Subcutaneous abdominal adipose tissue (tissue), 5 donors: ENCODE measurements around the gene CPVL.

Source experiments
- H3K27ac ChIP-seq: one replicate; pipeline ENCODE4 v1.7.0; 2013; ENCODE audit warnings: low read depth, mild to moderate bottlenecking, inconsistent platforms, low read length, moderate library complexity
- H3K27me3 ChIP-seq, 5 donors: one replicate each; pipeline ENCODE4 v1.7.0; 2013; ENCODE audit warnings: low read length in 5 of 5, inconsistent platforms in 1 of 5; ENCODE audit not compliant: control insufficient read depth in 5 of 5, insufficient read depth in 4 of 5
- H3K36me3 ChIP-seq, 5 donors: one replicate each; pipeline ENCODE4 v1.7.0; 2013; ENCODE audit warnings: low read length in 5 of 5; ENCODE audit not compliant: control insufficient read depth in 5 of 5, insufficient read depth in 5 of 5
- H3K4me1 ChIP-seq, 5 donors: one replicate each; pipeline ENCODE4 v1.7.0; 2013; ENCODE audit warnings: low read length in 5 of 5, mild to moderate bottlenecking in 3 of 5, moderate library complexity in 1 of 5; ENCODE audit not compliant: control insufficient read depth in 5 of 5, insufficient read depth in 5 of 5
- H3K4me3 ChIP-seq, 5 donors: one replicate each; pipeline ENCODE4 v1.7.0; 2013; ENCODE audit warnings: low read length in 5 of 5, low read depth in 1 of 5
- H3K9ac ChIP-seq, 5 donors: one replicate each; pipeline ENCODE4 v1.7.0; 2013; ENCODE audit warnings: low read length in 5 of 5, mild to moderate bottlenecking in 4 of 5, moderate library complexity in 3 of 5
- H3K9me3 ChIP-seq, 5 donors: one replicate each; pipeline ENCODE4 v1.7.0; 2013; ENCODE audit warnings: low read length in 5 of 5; ENCODE audit not compliant: control insufficient read depth in 5 of 5
- donor health status: healthy.
- donor health status: healthy.
- donor health status: healthy.
- donor health status: healthy.
- donor health status: healthy.

The CPVL gene

GRCh38 chr7:29146057-29146706 lies at the start of gene CPVL:
CPVL (minus strand) TSS chr7:29146537; CDS start chr7:29121061, 25,476 bp downstream.
- H3K9ac ChIP-seq, result peak within 1 kb of the TSS in 3 of 5 donors; percentile 6 to 49 (median 6)
- peak within 1 kb of the TSS; percentile 57 to 73 (median 65) for H3K4me3 ChIP-seq

GRCh38 chr7:29194594-29195427 lies 48.5 kb upstream of the CPVL start, which contains the start of gene CHN2:
CHN2 (plus strand) TSS chr7:29194775.
- Histone ChIP-seq H3K9me3 (no peaks in the 10 kb centered on the region), H3K27me3 (peaks cover 0 to 3% (median 0%) of the 10 kb centered on the region in 5 donors), H3K27ac (peak within 1 kb of the TSS; percentile 30)

More at GRCh38 chr7:29146057-29146706, at the start of gene CPVL:
- Histone ChIP-seq H3K9me3 (peaks cover 0 to 3% (median 0%) of the 10 kb centered on the region in 5 donors), H3K27me3 (peaks cover 6 to 18% (median 9%) of the 10 kb centered on the region in 5 donors), H3K36me3 (no peaks in the 10 kb centered on the region), H3K4me1 (peaks cover 0 to 19% (median 18%) of the 10 kb centered on the region in 5 donors), H3K27ac (no peak within 1 kb of the TSS)

GRCh38 chr7:29194206-29194593 lies 47.9 kb upstream of the CPVL start:
- Histone ChIP-seq H3K4me1 (peaks cover 0 to 34% (median 30%) of the 10 kb centered on the region in 5 donors), H3K4me3 (peak overlapping the region in 4 of 5 donors; percentile 74 to 93 (median 86)), H3K27me3 (peaks cover 0 to 3% (median 0%) of the 10 kb centered on the region in 5 donors), H3K9ac (peak overlapping the region in 3 of 5 donors; percentile 53 to 65 (median 57)), H3K27ac (no peak overlapping the region), H3K9me3 (no peaks in the 10 kb centered on the region), H3K36me3 (no peaks in the 10 kb centered on the region)

More at GRCh38 chr7:29194594-29195427, 48.5 kb upstream of the CPVL start, which contains the start of gene CHN2:
- peaks cover 0 to 34% (median 27%) of the 10 kb centered on the region in 5 donors for H3K4me1 ChIP-seq
- H3K4me3 ChIP-seq, result peak within 1 kb of the TSS; percentile 71 to 93 (median 85)
- no peaks in the 10 kb centered on the region for H3K36me3 ChIP-seq
- peak within 1 kb of the TSS in 3 of 5 donors; percentile 63 to 67 (median 65) for H3K9ac ChIP-seq

- peaks cover 0 to 34% (median 30%) of the 10 kb centered on the region in 5 donors for H3K4me1 ChIP-seq
- H3K9me3 ChIP-seq, result no peaks in the 10 kb centered on the region
- no peaks in the 10 kb centered on the region for H3K36me3 ChIP-seq
- no peak overlapping the region for H3K9ac ChIP-seq
- H3K4me3 ChIP-seq, result peak overlapping the region; percentile 42 to 93 (median 74)
- no peak overlapping the region for H3K27ac ChIP-seq
- H3K27me3 ChIP-seq, result peaks cover 0 to 3% (median 0%) of the 10 kb centered on the region in 5 donors
Measured at GRCh38 chr7:29193316-29194205, 47.2 kb upstream of the CPVL start.

GRCh38 chr7:29192811-29193210 lies 46.5 kb upstream of the CPVL start:
- Histone ChIP-seq H3K27me3 (peaks cover 0 to 3% (median 0%) of the 10 kb centered on the region in 5 donors), H3K9ac (no peak overlapping the region), H3K4me3 (no peak overlapping the region), H3K4me1 (peaks cover 0 to 34% (median 30%) of the 10 kb centered on the region in 5 donors), H3K9me3 (no peaks in the 10 kb centered on the region), H3K36me3 (no peaks in the 10 kb centered on the region), H3K27ac (no peak overlapping the region)

GRCh38 chr7:29192323-29192722 lies 46.0 kb upstream of the CPVL start:
- no peak overlapping the region for H3K4me3 ChIP-seq
- H3K36me3 ChIP-seq, result no peaks in the 10 kb centered on the region
- no peak overlapping the region for H3K9ac ChIP-seq
- H3K9me3 ChIP-seq, result no peaks in the 10 kb centered on the region
- H3K4me1 ChIP-seq, result peaks cover 0 to 34% (median 30%) of the 10 kb centered on the region in 5 donors
- peaks cover 0 to 3% (median 0%) of the 10 kb centered on the region in 5 donors for H3K27me3 ChIP-seq
- H3K27ac ChIP-seq, result no peak overlapping the region

GRCh38 chr7:29190349-29191045 lies 44.2 kb upstream of the CPVL start:
- no peaks in the 10 kb centered on the region for H3K36me3 ChIP-seq
- no peaks in the 10 kb centered on the region for H3K9me3 ChIP-seq
- peaks cover 0 to 26% (median 20%) of the 10 kb centered on the region in 5 donors for H3K4me1 ChIP-seq
- no peak overlapping the region for H3K27ac ChIP-seq
- H3K4me3 ChIP-seq, result no peak overlapping the region
- H3K27me3 ChIP-seq, result peaks cover 0 to 3% (median 0%) of the 10 kb centered on the region in 5 donors
- H3K9ac ChIP-seq, result no peak overlapping the region

- no peak overlapping the region for H3K4me3 ChIP-seq
- peaks cover 0 to 3% (median 0%) of the 10 kb centered on the region in 5 donors for H3K27me3 ChIP-seq
Measured at GRCh38 chr7:29189743-29190201, 43.4 kb upstream of the CPVL start.

GRCh38 chr7:29185613-29186012 lies 39.3 kb upstream of the CPVL start:
- H3K4me1 ChIP-seq, result peaks cover 0 to 5% (median 2%) of the 10 kb centered on the region in 5 donors
- no peaks in the 10 kb centered on the region for H3K9me3 ChIP-seq
- peaks cover 0 to 3% (median 0%) of the 10 kb centered on the region in 5 donors for H3K27me3 ChIP-seq
- no peak overlapping the region for H3K27ac ChIP-seq
- H3K9ac ChIP-seq, result no peak overlapping the region
- no peaks in the 10 kb centered on the region for H3K36me3 ChIP-seq
- no peak overlapping the region for H3K4me3 ChIP-seq

More at GRCh38 chr7:29189743-29190201, 43.4 kb upstream of the CPVL start:
- no peaks in the 10 kb centered on the region for H3K36me3 ChIP-seq
- no peak overlapping the region for H3K9ac ChIP-seq
- no peaks in the 10 kb centered on the region for H3K9me3 ChIP-seq
- H3K27ac ChIP-seq, result no peak overlapping the region
- peaks cover 0 to 19% (median 16%) of the 10 kb centered on the region in 5 donors for H3K4me1 ChIP-seq
